HCT116 (cell line): ENCODE results near the gene TBC1D1.

Experiments
- EZH2 ChIP-seq: fragments of 200-600 bp; sonication (generic); IDR thresholded peaks from 2 replicates; pipeline ENCODE4 v1.6.1; 2017; ENCODE audit warnings: antibody characterized with exemption, mixed run types
- POLR2A ChIP-seq: IDR thresholded peaks from 2 replicates; pipeline ENCODE4 v1.7.0; 2011; ENCODE audit warnings: borderline replicate concordance; ENCODE audit not compliant: insufficient read depth, insufficient read length; ENCODE audit errors: extremely low read depth
- TF ChIP-seq, protein P1 (sequence below), 3 experiments: fragments of 200-600 bp in 1 of 3; sonication (generic) in 1 of 3; IDR thresholded peaks in 2 of 3; conservative IDR thresholded peaks in 1 of 3; 2 replicates each; pipeline ENCODE4 v1.5.1; 2012 to 2017; ENCODE audit warnings: low read depth in 2 of 3, low read length in 2 of 3, antibody characterized with exemption in 1 of 3, borderline replicate concordance in 1 of 3, control low read depth in 1 of 3, mild to moderate bottlenecking in 1 of 3, mixed read lengths in 1 of 3, mixed run types in 1 of 3, moderate library complexity in 1 of 3; ENCODE audit not compliant: insufficient read depth in 1 of 3

DNA sequence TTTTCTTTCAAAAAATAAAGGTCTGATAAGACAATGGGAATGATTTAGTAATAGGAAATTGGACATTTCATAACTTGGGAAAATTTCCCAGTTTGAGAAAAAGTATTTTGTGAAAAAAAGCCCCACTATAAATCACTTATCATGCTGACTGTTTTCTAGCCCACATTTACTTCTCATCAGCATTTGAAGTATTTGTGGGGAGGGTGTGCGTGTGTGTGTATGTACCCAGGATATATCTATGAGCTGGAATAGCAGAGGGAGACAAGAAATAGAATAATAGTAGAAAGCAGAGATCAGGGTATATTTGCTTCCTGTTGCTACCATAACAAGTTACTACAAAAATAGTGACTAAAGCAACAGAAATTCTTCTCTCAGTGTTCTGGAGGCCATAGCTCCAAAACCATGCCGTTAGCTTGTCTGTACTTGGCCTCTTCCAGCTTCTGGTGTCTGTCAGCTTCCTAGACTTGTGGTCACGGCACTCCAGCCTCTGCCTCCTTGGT is 209.1 kb downstream of the TBC1D1 start:
- TF ChIP-seq, protein P1, sequence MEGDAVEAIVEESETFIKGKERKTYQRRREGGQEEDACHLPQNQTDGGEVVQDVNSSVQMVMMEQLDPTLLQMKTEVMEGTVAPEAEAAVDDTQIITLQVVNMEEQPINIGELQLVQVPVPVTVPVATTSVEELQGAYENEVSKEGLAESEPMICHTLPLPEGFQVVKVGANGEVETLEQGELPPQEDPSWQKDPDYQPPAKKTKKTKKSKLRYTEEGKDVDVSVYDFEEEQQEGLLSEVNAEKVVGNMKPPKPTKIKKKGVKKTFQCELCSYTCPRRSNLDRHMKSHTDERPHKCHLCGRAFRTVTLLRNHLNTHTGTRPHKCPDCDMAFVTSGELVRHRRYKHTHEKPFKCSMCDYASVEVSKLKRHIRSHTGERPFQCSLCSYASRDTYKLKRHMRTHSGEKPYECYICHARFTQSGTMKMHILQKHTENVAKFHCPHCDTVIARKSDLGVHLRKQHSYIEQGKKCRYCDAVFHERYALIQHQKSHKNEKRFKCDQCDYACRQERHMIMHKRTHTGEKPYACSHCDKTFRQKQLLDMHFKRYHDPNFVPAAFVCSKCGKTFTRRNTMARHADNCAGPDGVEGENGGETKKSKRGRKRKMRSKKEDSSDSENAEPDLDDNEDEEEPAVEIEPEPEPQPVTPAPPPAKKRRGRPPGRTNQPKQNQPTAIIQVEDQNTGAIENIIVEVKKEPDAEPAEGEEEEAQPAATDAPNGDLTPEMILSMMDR (IDR thresholded peaks at IDR 0.05 in 2 of 3, conservative IDR thresholded peaks at IDR 0.05 in 1 of 3; ENCODE audit: borderline replicate concordance in 1 of 3, insufficient read depth in 1 of 3, low read depth in 2 of 3, low read length in 2 of 3) = no peak
- no peak for TF ChIP-seq POLR2A
- no peak for TF ChIP-seq EZH2
